ENCODE measurements around the gene ATP6V0E2. TPM values are rescaled to one million over a fixed set of nuclear protein-coding genes. Genes with fewer than 3 reads are reported as not detected.

The ATP6V0E2 gene
- total RNA-seq, 2 donors from 2014 or later = 24.1 TPM

Small RNA genes within 50 kb of the gene (small RNA-seq; reads per million reads assigned to genes)
- not detected for gene AC093458.1

Other genes starting within 250 kb of the ATP6V0E2 start
- gene ZNF467, start 100.4 kb upstream of the ATP6V0E2 start, total RNA-seq = 10 to 100 TPM in 1 of 2 donors, 1 to 10 TPM in 1; 9.9 to 13.2 TPM
- 10 to 100 TPM; 10.9 to 18.8 TPM for gene ZNF862, start 35.6 kb upstream of the ATP6V0E2 start, total RNA-seq

Data from body of pancreas (tissue), 2 donors.